B cell (primary cell): ENCODE data around the gene STON1. TPM values are rescaled to one million over a fixed set of nuclear protein-coding genes. Genes with fewer than 3 reads are reported as not detected.
A peak's percentile ranks its signal among the peaks of the same experiment; 100 is the strongest.

Experiments
- ATAC-seq: fragments of 200-7000 bp; cut with Tn5 transposase; one replicate; pipeline ENCODE4 v1.10.0; 2021; ENCODE audit warnings: low read depth, mild to moderate bottlenecking, moderate number of reproducible peaks, moderate library complexity
- CTCF ChIA-PET: fragments of 350-600 bp; sonication (Branson Sonifier 250); formaldehyde crosslinking; loops from one replicate; lab custom pipeline; 2021; ENCODE audit warnings: antibody characterized with exemption, inconsistent platforms; lab: Charles Lee
- POLR2A ChIA-PET: fragments of 350-600 bp; sonication (Branson Sonifier 250); formaldehyde crosslinking; loops from one replicate; lab custom pipeline; 2021; ENCODE audit warnings: antibody characterized with exemption; lab: Charles Lee
- DNase-seq: peaks from one replicate; pipeline ENCODE4 v3.0.0; 2013
- H2AFZ ChIP-seq: 2 replicates; pipeline ENCODE4 v1.6.1; 2012; ENCODE audit warnings: mild to moderate bottlenecking, low read depth, low read length; ENCODE audit not compliant: insufficient read depth, poor library complexity, severe bottlenecking
- H3K27ac ChIP-seq, 2 donors: 1 replicate in 1 of 2; 2 replicates in 1 of 2; pipeline ENCODE4 v1.5.1; 2012 to 2013; ENCODE audit warnings: low read length in 2 of 2, mild to moderate bottlenecking in 2 of 2, moderate library complexity in 1 of 2
- H3K27me3 ChIP-seq, 4 experiments: fragments of 200-600 bp in 1 of 4; sonication (generic) in 1 of 4; replicated peaks in 1 of 4; 1 replicate in 2 of 4; 2 replicates in 2 of 4; pipeline versions ENCODE4 v1.6.1 to v1.7.0; 2013 to 2016; ENCODE audit warnings: low read length in 3 of 4, mild to moderate bottlenecking in 2 of 4, mixed read lengths in 1 of 4, moderate library complexity in 1 of 4; ENCODE audit not compliant: insufficient read depth in 4 of 4, control insufficient read depth in 3 of 4; ENCODE audit errors: control extremely low read depth in 1 of 4
- H3K36me3 ChIP-seq, 2 experiments: replicated peaks in 1 of 2; 1 replicate in 1 of 2; 2 replicates in 1 of 2; pipeline versions ENCODE4 v1.6.1 to v1.7.1; 2013; ENCODE audit warnings: low read length in 1 of 2; ENCODE audit not compliant: insufficient read depth in 2 of 2, control insufficient read depth in 1 of 2; ENCODE audit errors: control extremely low read depth in 1 of 2, extremely low read depth in 1 of 2
- H3K4me1 ChIP-seq, 2 donors: fragments of 200-600 bp in 1 of 2; sonication (generic) in 1 of 2; 1 replicate in 1 of 2; 2 replicates in 1 of 2; pipeline versions ENCODE4 v1.5.1 to v1.6.1; 2013 to 2017; ENCODE audit warnings: low read length in 2 of 2; ENCODE audit not compliant: control insufficient read depth in 2 of 2, insufficient read depth in 2 of 2
- H3K4me2 ChIP-seq: replicated peaks from 2 replicates; pipeline ENCODE3; 2012; ENCODE audit warnings: mild to moderate bottlenecking, low read depth, low read length; ENCODE audit not compliant: poor library complexity, severe bottlenecking
- H3K4me3 ChIP-seq, 5 experiments: fragments of 200-600 bp in 1 of 5; sonication (generic) in 1 of 5; 1 replicate in 3 of 5; 2 replicates in 2 of 5; pipeline versions ENCODE4 v1.5.1 to v1.7.0; 2011 to 2016; ENCODE audit warnings: low read length in 4 of 5, mild to moderate bottlenecking in 4 of 5, low read depth in 2 of 5, control low read depth in 1 of 5, moderate library complexity in 1 of 5; ENCODE audit not compliant: insufficient read depth in 1 of 5; ENCODE audit errors: control extremely low read depth in 1 of 5, extremely low read depth in 1 of 5
- H3K79me2 ChIP-seq: fragments of 200-600 bp; sonication (generic); one replicate; pipeline ENCODE4 v1.6.0; 2016; ENCODE audit warnings: low read length; ENCODE audit not compliant: control insufficient read depth, insufficient read depth
- H3K9ac ChIP-seq: fragments of 200-600 bp; sonication (generic); 2 replicates; pipeline ENCODE4 v1.6.1; 2017; ENCODE audit warnings: mild to moderate bottlenecking, low read length, moderate library complexity
- H3K9me3 ChIP-seq, 3 donors: one replicate each; pipeline versions ENCODE4 v1.6.1 to v1.7.1; 2013; ENCODE audit warnings: low read length in 2 of 3; ENCODE audit not compliant: control insufficient read depth in 2 of 3, insufficient read depth in 1 of 3; ENCODE audit errors: control extremely low read depth in 1 of 3
- H4K20me1 ChIP-seq: 2 replicates; pipeline ENCODE4 v1.6.0; 2012; ENCODE audit warnings: mild to moderate bottlenecking, low read length; ENCODE audit not compliant: insufficient read depth, control insufficient read depth, poor library complexity, severe bottlenecking
- H3K27ac Mint-ChIP-seq: one replicate; pipeline ENCODE4 v1.8.0; 2021; ENCODE audit warnings: mixed read lengths
- H3K27me3 Mint-ChIP-seq: one replicate; pipeline ENCODE4 v1.8.0; 2021; ENCODE audit warnings: mixed read lengths
- H3K4me1 Mint-ChIP-seq: one replicate; pipeline ENCODE4 v1.8.0; 2021; ENCODE audit warnings: mixed read lengths
- H3K4me3 Mint-ChIP-seq: one replicate; pipeline ENCODE4 v1.8.0; 2021; ENCODE audit warnings: mixed read lengths
- H3K9me3 Mint-ChIP-seq: one replicate; pipeline ENCODE4 v1.8.0; 2022; ENCODE audit warnings: mixed read lengths; ENCODE audit not compliant: insufficient read depth
- EZH2 ChIP-seq: IDR thresholded peaks from 2 replicates; pipeline ENCODE4 v1.6.1; 2012; ENCODE audit warnings: borderline replicate concordance, low read depth, mild to moderate bottlenecking, moderate library complexity, low read length; ENCODE audit not compliant: insufficient read depth, poor library complexity, severe bottlenecking
- WGBS: methylation state at CpG from one replicate; pipeline ENCODE4 v1.1.5; 2013; ENCODE audit warnings: missing lambda C conversion rate; ENCODE audit not compliant: insufficient coverage; 5-methylcytosine and 5-hydroxymethylcytosine counted together
- intact Hi-C: fragments of 100-400 bp; cut with micrococcal nuclease; formaldehyde crosslinking; loops from one replicate; pipeline ENCODE4 v1.10.0; 2022
- polyA plus RNA-seq: library from polyadenylated mRNA; depleted of rRNA; stranded (reverse); fragments of >200 nt; gene quantifications from 2 replicates; pipeline ENCODE4 v1.2.3, GENCODE V29; 2012
- total RNA-seq, 2 donors: library from RNA; stranded (reverse); fragments of 120-200 nt in 1 of 2; gene quantifications; 1 replicate in 1 of 2; 2 replicates in 1 of 2; pipeline versions ENCODE4 v1.2.3 to v1.2.4, GENCODE V29; 2013 to 2022
- TF ChIP-seq, protein P1 (sequence below): fragments of 200-600 bp; IDR thresholded peaks from one replicate; pipeline ENCODE4 v1.8.0; 2022; ENCODE audit warnings: antibody characterized with exemption, mild to moderate bottlenecking

Gene STON1
- total and polyA plus RNA-seq, 2 donors (not counting 1 experiment from before 2014, with no cell fraction given), result 0.46 to 2.0 TPM

DNA sequence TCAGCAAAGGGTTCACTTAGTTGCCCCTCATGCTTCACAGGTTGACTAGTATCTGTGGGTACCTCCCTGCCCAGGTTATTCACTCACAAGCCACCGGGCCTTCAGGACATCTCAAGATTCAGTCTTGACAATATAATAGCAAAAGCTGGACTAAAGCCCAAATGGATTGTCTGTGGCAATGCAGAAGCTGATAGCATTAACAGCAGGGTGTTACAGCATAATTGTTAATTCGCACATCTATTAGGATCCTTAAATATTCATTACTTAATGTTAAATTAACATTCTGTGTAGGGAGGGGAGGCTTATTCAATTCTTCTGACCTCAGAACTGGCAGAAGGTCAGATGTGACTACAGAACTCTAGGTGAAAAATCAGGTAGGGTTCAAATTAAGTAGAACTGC lies 67.5 kb downstream of the STON1 start:
- H4K20me1 ChIP-seq, result no peaks in the 10 kb centered on the region

DNA sequence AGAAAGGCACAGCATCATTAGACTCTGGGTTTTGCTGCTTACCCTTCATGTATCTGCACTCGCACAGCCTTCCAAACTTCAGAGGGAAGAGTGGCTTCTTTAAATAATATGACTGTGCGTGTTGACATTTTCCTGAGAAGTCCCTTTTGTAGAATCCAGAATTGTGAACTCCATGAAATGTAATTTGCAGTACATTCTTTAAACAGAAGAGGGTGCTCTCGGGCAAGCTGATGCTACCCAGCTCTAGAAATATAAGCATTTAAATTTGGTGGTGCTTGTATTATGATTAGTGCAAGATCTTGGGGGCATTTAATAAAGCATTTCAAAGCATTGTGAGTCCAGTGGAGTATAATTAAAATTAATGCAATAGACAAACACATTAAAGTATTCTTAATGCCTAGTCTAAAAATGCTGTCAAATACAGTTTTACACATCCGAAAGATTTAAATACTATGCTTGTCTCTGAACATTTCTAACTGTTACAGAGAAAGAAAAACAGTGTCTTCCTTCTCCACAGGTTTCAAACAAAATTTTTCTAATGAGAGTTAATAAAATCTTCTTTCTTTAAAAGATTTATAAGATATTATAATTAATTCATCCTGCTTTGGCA lies 70.4 kb downstream of the STON1 start:
- H2AFZ ChIP-seq, result no peak overlapping the region
- peak; percentile 18 for DNase-seq

More for the DNA sequence above, 67.5 kb downstream of the STON1 start:
- TF ChIP-seq EZH2, result no peak
- TF ChIP-seq, protein P1, sequence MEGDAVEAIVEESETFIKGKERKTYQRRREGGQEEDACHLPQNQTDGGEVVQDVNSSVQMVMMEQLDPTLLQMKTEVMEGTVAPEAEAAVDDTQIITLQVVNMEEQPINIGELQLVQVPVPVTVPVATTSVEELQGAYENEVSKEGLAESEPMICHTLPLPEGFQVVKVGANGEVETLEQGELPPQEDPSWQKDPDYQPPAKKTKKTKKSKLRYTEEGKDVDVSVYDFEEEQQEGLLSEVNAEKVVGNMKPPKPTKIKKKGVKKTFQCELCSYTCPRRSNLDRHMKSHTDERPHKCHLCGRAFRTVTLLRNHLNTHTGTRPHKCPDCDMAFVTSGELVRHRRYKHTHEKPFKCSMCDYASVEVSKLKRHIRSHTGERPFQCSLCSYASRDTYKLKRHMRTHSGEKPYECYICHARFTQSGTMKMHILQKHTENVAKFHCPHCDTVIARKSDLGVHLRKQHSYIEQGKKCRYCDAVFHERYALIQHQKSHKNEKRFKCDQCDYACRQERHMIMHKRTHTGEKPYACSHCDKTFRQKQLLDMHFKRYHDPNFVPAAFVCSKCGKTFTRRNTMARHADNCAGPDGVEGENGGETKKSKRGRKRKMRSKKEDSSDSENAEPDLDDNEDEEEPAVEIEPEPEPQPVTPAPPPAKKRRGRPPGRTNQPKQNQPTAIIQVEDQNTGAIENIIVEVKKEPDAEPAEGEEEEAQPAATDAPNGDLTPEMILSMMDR, result no peak
- H3K27me3 Mint-ChIP-seq, result peaks cover 17% of the 10 kb centered on the region
- no peaks in the 10 kb centered on the region for H3K4me1 Mint-ChIP-seq
- H3K36me3 ChIP-seq, result no peaks in the 10 kb centered on the region
- POLR2A ChIA-PET, result no interaction called here
- H3K4me1 ChIP-seq, result no peaks in the 10 kb centered on the region
- no peaks in the 10 kb centered on the region for H3K27me3 ChIP-seq
- H3K4me2 ChIP-seq, result no peak overlapping the region
- WGBS, result 83% methylated on average over 1 of the region's 2 CpGs
- DNase-seq (no peak), ATAC-seq (no peak)
- CTCF ChIA-PET, result no interaction called here
- intact Hi-C loops, result no loop called here
- no peak overlapping the region for H3K27ac Mint-ChIP-seq
- no peak overlapping the region for H3K4me3 Mint-ChIP-seq
- no peak overlapping the region for H2AFZ ChIP-seq
- H3K9me3 ChIP-seq, result no peaks in the 10 kb centered on the region
- H3K79me2 ChIP-seq, result no peaks in the 10 kb centered on the region
- H3K4me3 ChIP-seq, result no peak overlapping the region
- H3K9me3 Mint-ChIP-seq, result no peaks in the 10 kb centered on the region
- H3K27ac ChIP-seq, result no peak overlapping the region
- no peak overlapping the region for H3K9ac ChIP-seq

More for the DNA sequence above, 70.4 kb downstream of the STON1 start:
- no peaks in the 10 kb centered on the region for H4K20me1 ChIP-seq
- H3K4me2 ChIP-seq, result no peak overlapping the region
- no peaks in the 10 kb centered on the region for H3K79me2 ChIP-seq
- no peaks in the 10 kb centered on the region for H3K27me3 ChIP-seq
- Mint-ChIP-seq H3K4me3 (no peak overlapping the region), H3K9me3 (no peaks in the 10 kb centered on the region), H3K27ac (no peak overlapping the region), H3K4me1 (no peaks in the 10 kb centered on the region), H3K27me3 (peaks cover 16% of the 10 kb centered on the region)
- TF ChIP-seq, protein P1, result peak; percentile 74
- TF ChIP-seq EZH2, result no peak
- intact Hi-C loops, result no loop called here
- ChIA-PET CTCF (interaction anchor here (0.6 to 1.2 kb wide), 2 partner anchors 11 to 13 kb away, joined by 3 read pairs; no protein-coding TSS in a partner anchor), POLR2A (no interaction called here)
- no peaks in the 10 kb centered on the region for H3K4me1 ChIP-seq
- no peak overlapping the region for H3K27ac ChIP-seq
- ATAC-seq, result no peak
- 0% methylated on average over 1 of the region's 4 CpGs for WGBS
- no peaks in the 10 kb centered on the region for H3K9me3 ChIP-seq
- no peak overlapping the region for H3K9ac ChIP-seq
- no peak overlapping the region for H3K4me3 ChIP-seq
- no peaks in the 10 kb centered on the region for H3K36me3 ChIP-seq
